Endothelial cell of hepatic sinusoid (primary cell): Measurements from ENCODE around the gene SMYD3.

Experiments
- in situ Hi-C: cut with HindIII; loops from 2 replicates; pipeline ENCODE4 v1.10.0; 2017; ENCODE audit warnings: low sequenced_read_pairs

Gene SMYD3

DNA sequence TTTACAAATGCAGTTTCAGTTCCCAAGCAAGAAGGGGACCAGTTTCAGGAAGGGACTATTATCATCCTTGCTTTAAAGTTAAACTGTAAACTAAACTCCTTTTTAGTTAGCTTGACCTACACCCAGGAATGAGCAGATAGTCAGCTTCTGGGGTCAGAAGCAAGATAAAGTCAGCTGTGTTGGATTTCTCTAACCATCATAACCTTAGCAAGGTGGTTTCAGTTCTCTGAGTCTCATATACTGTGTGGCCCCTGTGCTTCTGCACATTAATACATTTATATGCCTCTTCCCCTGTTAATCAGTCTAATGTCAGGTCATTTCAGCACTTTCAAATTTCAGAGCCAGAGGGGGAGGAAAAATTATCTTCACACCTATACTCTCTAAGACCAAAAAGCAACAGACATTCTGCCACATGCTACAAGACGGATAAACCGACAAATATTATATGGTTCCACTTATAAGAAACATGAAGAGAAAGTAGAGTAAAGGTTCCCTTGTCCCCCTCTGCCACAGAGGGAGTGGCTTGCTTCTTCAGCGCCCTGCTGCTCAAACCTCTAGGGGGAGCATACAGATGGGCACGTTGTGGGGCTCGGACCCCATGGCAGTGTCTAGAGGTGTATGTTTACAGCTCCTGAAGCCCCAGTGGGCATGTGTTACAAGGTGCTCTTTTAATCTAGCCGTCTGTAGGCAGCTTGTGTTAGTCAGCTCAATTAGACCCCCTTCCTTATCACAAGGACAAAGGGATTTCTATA, 89.1 kb downstream of the SMYD3 start:
- in situ Hi-C loops, result no loop called here

DNA sequence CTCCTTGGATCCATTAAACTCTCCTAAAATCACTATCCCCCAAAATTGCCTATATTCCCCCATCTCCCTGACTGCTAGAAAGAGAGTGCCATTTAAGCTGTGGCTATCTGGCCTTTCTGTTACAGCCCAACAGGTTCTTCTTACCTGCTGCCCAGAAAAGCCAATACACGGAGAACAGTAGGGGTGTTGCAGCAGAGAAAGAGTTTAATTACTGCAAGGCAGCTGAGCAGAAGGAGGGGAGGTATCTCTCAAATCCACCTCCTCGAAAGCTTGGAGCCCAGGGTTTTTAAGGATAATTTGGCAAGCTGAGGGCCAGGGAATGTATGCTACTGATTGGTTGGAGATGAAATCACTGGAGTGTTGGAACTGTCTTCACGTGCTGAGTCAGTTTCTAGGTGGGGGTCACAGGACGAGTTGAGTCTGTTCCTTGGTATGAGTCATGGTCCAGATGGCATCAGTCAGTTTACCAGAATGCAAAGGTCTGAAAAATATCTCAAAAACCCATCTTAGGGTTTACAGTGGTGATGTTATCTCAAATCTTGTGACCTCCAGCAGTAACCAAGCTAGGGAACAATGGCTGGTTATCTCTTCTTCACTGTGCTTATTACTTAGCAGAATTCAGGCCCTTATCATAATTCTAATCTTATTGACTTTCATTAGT, 89.8 kb downstream of the SMYD3 start:
- in situ Hi-C loops, result no loop called here

DNA sequence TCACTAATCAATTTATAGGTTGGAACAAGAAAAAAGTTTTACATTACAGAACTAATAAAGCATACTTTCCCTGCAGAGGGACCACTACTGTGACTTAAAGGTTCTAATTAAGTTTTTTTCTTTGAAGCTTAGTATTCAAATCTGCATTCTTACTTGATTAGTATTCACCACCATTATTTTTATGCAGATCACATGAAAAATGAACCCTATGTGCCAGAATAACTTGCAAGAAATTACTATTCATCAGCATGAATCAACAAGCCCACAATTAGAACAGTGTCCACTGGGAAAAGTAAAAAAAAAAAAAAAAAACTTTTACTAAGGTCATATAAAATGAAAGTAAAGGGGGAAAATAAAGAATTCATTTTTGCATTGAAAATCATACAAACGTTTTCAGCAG, 90.8 kb downstream of the SMYD3 start:
- in situ Hi-C loops, result no loop called here

DNA sequence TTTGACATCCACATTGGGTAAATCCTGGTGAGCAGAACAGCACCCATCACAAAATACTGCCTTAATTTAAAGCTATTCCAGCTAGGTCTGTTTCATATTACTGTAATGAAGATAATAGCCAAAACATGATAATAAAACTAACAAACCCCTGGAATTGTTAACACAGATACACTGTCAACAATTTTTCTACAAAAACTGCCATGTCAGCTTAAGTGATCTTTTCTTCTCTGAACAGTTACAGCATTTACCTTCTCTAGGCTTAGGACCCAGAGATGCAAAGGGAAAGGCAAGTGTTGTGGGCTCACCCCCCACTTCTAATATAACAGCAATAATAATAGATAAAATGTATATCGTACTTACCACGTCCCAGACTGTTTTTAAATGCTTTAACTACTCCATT, 92.1 kb downstream of the SMYD3 start:
- in situ Hi-C loops, result no loop called here

DNA sequence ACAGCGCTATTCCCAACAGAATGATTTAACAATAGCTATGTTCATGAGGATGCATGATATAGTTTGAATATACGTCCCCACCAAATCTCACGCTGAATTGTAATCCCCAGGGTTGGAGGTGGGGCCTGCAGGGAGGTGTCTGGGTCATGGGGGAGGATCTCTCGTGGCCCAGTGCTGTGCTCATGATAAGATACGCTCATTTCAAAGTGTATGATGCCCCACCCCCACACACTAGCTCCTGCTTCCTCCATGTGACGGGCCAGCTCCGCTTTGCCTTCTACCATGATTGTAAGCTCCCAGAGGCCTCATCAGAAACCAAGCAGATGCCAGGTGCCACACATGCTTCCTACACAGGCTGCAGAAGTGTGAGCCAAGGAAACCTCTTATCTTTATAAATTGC, 93.6 kb downstream of the SMYD3 start:
- in situ Hi-C loops, result no loop called here

DNA sequence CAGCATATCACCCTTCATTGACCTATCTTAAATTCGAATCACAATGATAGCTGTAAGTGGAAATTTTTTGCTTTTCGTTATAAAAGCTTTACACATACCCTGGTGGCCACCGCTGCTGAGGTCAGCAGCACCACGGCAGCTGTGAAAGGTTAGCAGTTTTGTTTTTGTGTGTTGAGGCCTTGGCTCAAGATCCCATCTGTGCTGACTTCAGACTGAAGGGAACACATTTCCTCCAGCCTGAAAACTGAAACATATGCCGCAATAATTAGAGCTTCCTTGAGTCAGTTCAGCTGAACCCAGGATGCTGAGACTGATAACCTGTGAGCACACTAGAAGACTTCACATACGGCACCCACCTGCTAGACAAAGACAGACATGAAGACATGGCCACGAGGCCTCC, 103.0 kb downstream of the SMYD3 start:
- in situ Hi-C loops, result loop anchor here (5.0 kb wide), 1 partner anchor 33 kb away; no protein-coding TSS in a partner anchor

DNA sequence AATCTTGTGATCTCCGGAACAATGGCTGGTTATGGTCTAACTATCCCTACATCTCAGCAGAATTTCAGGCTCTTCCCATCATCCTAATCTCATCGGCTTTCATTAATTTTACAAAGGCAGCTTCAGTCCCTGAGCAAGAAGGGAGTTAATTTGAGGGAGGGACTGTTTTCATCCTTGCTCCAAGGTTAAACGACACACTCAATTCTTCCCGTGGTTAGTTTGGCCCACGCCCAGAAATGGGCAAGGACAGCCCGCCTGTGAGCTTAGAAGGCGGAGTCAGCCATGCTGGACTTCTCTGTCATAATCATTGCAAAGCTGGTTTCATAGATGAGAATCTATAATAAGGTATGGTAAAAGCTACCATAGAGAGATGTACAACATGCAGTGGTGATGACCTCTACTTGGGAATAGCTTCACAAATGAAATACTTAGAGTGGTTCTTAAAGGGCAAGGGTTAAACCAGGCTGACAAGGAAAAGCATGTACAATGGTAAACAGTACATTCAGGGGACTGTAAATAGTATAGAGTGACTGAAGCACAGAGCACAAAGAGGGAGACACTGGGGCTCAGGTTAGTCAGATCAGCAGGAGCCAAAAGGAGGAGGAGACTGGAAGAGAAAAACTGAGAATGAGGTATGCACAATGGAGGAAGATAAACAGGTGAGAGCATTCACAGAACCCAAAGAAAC, 108.8 kb downstream of the SMYD3 start:
- in situ Hi-C loops, result loop anchor here (10.0 kb wide), 1 partner anchor 63 kb away; no protein-coding TSS in a partner anchor

DNA sequence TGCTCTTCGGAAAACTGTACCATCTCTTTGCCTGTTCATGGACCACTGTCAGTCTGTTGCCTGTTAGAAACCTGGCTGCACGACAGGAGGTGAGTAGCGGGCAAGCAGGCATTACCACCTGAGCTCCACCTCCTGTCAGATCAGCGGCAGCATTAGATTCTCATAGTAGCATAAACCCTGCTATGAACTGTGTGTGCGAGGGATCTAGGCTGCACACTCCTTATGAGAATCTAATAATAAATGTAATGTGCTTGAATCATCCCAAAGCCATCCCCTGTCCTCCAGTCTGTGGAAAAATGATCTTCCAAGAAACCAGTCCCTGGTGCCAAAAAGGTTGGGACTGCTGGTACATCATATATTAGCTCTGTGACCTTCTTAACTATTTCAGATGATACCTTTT, 110.0 kb downstream of the SMYD3 start:
- in situ Hi-C loops, result loop anchor here (10.0 kb wide), 1 partner anchor 62 kb away; no protein-coding TSS in a partner anchor

DNA sequence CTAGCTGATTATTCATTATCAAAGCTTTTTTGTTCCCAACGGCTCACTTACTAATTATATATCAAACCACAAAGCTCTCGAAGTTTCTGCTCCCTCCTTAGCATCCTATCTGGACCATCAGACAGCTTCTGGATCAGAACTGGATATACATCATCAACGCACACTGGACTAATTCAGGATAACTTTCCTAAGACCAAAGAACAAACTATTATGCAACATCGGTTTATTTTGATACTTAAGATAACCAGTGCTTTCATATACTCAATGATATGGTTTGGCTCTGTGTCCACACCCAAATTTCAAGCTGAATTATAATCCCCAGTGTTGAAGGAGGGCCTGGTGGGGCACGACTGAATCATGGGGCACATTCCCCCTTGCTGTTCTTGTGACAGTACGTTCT, 110.8 kb downstream of the SMYD3 start:
- in situ Hi-C loops, result loop anchor here (10.0 kb wide), 1 partner anchor 62 kb away; no protein-coding TSS in a partner anchor

DNA sequence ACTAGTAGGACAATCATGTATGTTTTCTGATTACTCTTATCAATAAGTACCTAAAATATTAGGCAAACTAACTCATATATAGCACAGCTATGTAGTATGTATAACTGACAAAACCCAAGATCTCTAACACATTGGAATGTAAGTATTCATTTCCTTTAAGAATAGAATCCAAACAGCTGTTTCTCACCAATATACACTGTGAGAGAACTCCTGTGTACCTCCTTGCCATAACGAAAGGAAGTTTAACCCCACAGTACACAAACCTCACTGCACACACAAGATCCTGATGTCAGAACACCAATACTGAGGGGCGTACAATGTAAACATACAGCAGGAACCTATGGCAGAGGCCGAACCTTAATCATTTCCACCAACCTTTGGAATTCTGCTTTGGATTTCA, 113.0 kb downstream of the SMYD3 start:
- in situ Hi-C loops, result loop anchor here (10.0 kb wide), 1 partner anchor 59 kb away; no protein-coding TSS in a partner anchor

DNA sequence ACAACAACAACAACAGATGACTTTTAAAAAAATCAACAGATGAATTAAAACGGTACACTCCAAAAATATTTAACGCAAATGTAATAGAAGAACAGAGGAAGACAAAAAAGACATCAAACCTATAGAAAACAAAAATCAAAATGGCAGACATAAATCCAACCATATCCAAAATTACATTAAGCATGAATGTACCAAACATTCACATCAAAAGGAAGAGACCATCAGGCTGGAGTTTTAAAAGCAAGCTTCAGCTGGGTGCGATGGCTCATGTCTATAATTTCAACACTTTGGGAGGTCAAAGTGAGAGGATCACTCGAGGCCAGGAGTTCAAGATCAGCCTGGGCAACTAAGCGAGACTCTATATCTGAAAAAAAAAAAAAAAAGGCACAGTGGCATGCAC, 116.2 kb downstream of the SMYD3 start:
- in situ Hi-C loops, result loop anchor here (10.0 kb wide), 1 partner anchor 56 kb away; no protein-coding TSS in a partner anchor

DNA sequence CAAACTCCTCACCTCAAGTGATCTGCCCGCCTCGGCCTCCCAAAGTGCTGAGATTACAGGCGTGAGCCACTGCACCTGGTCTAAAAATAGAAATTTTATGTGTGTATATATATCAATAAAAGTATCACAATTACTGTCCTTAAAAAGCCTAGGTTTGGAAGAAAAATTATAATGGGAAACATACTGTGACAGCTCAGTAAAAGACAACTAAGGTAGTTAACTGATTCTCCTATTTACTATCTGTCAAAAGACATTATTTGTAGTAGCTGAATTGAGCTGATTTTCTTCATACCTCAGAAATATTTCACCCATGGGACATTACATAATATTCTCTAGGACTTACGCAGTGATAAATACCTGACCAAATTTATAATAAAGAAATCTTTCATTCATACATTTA, 122.5 kb downstream of the SMYD3 start:
- in situ Hi-C loops, result no loop called here

DNA sequence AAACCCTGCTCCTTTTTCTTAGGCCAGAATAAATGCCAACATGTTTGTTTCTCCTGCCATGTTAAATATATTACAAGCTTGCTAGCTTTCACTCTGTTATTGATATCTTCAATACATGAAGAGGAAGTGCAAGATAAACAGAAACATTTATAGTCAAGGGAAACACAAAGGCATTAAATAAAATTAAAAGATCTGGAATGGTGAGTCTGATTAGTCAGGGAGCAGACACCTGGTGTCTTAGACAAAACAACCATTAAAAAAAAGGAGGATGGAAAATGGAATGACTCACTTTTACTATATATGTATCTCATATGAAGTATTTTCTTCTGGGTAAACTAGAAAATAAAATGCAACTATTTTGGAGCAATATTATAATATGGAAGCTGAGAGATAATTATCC, 123.3 kb downstream of the SMYD3 start:
- in situ Hi-C loops, result no loop called here

DNA sequence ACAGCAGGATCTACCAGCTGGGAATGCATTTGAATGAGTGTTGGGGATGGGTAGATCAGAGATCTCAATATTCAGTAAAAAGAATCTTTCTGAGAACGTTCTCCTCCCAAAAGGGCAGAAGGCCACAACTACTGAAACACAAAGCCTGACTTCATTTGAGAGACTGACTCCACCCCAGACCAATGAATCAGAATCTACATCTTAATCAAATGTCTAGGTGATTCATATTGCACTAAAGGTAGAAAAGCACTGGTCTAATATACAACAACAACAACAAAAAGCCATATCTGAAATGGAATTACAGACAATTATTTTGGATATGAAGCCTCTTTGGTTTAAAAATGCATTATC, 123.9 kb downstream of the SMYD3 start:
- in situ Hi-C loops, result no loop called here

DNA sequence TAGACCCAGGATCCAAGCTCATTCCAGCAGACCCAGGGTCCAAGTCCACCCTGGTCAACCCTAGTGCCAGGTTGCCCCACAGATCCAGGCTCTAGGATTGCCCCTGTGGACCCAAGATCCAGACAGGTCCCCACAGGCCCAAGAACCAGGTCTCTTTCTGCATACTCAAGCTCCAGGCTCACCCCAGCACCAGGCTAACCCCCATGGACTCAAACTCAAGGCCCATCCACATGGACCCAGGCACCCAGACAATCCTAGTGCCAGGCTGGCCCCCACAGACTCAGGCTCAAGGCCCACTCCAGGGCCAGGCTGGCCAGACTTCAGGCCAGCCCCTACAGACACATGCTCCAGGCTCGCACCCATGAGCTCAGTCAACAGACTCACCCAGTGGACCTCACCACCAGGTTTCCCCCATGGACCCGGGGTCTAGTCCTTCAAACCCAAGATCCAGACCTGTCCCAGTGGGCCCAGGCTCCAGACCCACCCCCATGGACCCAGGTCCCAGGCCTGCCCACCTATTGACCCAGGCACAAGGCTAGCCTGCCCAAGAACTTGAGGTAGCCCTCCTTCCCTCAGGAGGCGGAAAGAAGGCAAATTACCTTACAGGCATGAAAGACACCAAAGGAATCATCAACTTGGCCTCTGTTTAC, 124.4 kb downstream of the SMYD3 start:
- in situ Hi-C loops, result no loop called here

DNA sequence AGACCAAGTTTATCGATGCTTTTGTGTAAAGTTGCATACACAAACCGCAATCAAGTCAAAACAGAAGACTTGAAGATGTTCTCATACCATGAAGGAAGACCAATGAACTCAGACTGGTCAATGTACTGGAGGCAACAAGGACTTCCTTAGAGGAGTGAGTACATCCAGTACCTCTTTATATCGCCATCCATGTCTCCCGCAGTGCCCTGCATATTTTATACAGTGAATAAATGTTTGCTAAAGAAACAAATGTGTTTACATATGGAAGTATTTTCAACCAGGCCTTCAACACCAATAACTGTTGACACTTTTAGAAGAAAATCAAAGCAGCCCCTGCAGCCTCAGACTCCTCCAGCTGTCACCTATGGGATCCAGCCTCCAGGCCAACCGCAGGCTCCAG, 125.6 kb downstream of the SMYD3 start:
- in situ Hi-C loops, result no loop called here

DNA sequence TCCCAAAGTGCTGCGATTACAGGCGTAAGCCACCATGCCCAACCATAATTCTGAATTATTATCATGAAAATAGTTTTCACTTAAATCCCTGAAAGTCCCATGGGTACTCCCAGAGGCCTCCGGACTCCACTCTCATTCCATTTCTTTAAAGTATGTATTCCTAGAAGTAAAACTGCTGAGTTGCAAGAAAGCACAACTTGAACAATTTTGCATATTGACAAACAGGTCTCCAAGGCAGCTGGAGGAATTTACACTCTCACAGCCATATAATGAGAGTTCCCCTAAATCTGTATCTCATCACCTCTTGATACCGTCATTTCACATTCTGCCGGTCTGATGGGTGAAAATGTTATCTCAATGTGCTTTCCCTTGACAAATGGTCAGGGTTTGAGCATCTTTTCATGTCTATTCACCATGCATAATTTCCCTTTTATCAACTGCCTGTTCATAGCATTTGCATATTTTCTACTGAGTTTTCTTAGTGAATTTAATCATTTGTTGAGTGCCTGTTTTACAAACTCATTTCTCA, 129.4 kb downstream of the SMYD3 start:
- in situ Hi-C loops, result no loop called here

DNA sequence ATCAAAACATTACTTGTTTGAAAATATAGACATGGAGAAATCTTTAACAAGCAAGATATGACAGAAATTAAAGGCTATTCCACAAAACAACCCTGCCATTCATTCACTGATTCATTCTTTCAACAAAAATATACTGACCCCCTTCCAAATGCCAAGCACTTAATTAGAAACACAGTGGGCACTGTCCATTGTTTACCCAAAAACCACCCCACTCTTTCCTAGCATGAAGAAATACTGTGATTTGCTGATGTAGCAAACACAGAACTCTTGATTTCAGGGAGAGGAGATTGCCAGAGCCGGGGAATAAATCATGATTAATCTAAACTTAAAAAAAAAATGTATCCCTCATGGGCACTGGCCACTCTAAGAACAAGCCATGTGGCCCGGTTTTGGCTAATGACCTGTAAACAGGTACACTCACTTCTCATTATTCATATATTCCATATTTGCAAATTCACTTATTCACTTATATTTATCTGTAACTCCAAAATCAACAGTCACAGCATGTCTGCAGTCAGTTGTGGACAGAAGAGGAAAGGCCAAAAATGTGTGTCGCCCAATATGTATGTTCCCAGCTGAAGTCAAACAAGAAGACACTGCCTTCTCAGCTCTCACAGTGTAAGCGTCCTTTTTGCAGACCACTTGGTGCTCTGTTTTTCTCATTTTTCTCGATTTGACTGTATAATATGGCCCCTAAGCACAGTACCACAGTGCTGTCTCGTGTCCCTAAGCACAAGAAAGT, 133.1 kb downstream of the SMYD3 start:
- in situ Hi-C loops, result no loop called here

DNA sequence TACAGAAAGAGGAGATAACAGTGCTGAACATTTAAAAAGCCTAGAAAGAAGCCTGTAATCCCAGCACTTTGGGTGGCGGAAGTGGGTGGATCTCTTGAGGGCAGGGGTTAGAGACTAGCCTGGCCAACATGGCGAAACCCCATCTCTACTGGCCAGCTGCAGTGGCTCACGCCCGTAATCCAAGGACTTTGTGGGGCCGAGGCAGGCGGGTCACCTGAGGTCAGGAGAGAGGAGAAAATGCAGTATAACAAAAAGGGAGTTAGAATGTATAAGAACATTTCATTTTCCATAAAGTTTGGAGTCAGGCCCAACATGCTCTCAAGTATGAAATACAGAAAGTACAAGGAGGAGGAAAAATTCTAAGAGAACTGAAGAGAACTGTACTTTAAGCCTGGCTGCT, 134.5 kb downstream of the SMYD3 start:
- in situ Hi-C loops, result no loop called here

DNA sequence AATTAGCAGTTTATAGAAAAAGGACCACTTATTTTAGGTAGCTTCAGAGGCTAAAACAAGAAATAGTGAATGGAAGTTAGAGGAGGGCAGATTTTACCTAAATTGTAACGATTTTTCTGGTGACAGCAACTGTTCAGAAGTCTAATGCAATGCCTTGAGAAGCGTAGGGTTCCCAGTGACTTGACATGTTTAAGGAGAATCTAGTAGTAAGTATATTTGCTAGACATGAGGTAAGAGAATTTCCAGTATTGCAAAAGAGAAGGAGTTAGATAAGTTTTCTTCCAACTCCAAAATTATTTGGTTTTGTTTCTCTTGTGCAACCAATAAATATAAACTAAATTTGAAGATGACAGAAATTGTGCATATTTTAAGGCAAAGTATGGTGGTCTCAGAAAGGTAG, 140.0 kb downstream of the SMYD3 start:
- in situ Hi-C loops, result no loop called here
